Nephron progenitor cell (in vitro differentiated cells): ENCODE measurements around the gene STAT1.
A peak's percentile ranks its signal among the peaks of the same experiment; 100 is the strongest.

Experiments used
- DNase-seq: peaks from one replicate; pipeline ENCODE4 v3.0.0; 2021
- H3K27ac Mint-ChIP-seq: 2 replicates; pipeline ENCODE4 v1.8.0; 2021; ENCODE audit warnings: mild to moderate bottlenecking, moderate library complexity, mixed read lengths
- H3K27me3 Mint-ChIP-seq: 2 replicates; pipeline ENCODE4 v1.8.0; 2021; ENCODE audit warnings: mild to moderate bottlenecking, low read depth, mixed read lengths; ENCODE audit not compliant: poor library complexity
- H3K36me3 Mint-ChIP-seq: 2 replicates; pipeline ENCODE4 v1.8.0; 2021; ENCODE audit warnings: low read depth, mixed read lengths
- H3K4me1 Mint-ChIP-seq: 2 replicates; pipeline ENCODE4 v1.8.0; 2021; ENCODE audit warnings: mixed read lengths
- H3K4me3 Mint-ChIP-seq: 2 replicates; pipeline ENCODE4 v1.8.0; 2021; ENCODE audit warnings: mild to moderate bottlenecking, moderate library complexity, mixed read lengths
- H3K9me3 Mint-ChIP-seq: 2 replicates; pipeline ENCODE4 v1.8.0; 2021; ENCODE audit warnings: mild to moderate bottlenecking, moderate library complexity, mixed read lengths
- TF ChIP-seq, protein P1 (sequence below): fragments of 200-600 bp; sonication (generic); IDR thresholded peaks from 2 replicates; pipeline ENCODE4 v1.5.0; 2021; ENCODE audit warnings: antibody characterized with exemption

Gene STAT1

DNA sequence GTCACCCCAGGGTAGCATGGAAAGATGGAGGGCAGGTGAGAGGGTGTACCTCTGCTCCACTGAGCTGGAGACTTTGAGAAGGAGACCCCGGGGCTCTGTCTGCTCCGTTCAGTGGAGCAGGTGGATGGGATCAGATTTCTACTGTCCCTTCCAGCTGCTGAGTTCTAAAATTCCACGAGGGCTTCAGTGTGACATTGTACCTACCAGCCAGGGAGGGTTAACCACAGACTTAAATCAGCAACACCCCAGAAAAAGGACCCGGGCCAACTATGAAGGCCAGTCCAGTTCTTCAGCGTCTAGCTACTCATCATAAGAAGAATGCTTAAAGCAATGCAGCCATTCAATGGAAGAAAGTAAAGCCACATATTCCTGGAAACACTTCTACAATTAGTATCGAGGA is 23.8 kb downstream of the STAT1 start:
- TF ChIP-seq, protein P1, sequence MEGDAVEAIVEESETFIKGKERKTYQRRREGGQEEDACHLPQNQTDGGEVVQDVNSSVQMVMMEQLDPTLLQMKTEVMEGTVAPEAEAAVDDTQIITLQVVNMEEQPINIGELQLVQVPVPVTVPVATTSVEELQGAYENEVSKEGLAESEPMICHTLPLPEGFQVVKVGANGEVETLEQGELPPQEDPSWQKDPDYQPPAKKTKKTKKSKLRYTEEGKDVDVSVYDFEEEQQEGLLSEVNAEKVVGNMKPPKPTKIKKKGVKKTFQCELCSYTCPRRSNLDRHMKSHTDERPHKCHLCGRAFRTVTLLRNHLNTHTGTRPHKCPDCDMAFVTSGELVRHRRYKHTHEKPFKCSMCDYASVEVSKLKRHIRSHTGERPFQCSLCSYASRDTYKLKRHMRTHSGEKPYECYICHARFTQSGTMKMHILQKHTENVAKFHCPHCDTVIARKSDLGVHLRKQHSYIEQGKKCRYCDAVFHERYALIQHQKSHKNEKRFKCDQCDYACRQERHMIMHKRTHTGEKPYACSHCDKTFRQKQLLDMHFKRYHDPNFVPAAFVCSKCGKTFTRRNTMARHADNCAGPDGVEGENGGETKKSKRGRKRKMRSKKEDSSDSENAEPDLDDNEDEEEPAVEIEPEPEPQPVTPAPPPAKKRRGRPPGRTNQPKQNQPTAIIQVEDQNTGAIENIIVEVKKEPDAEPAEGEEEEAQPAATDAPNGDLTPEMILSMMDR, result no peak
- peak overlapping the region; percentile 49 for H3K27ac Mint-ChIP-seq
- no peak for DNase-seq
- H3K36me3 Mint-ChIP-seq, result peaks cover 80% of the 10 kb centered on the region
- H3K4me1 Mint-ChIP-seq, result peaks cover 7% of the 10 kb centered on the region
- no peak overlapping the region for H3K4me3 Mint-ChIP-seq
- no peaks in the 10 kb centered on the region for H3K9me3 Mint-ChIP-seq
- no peaks in the 10 kb centered on the region for H3K27me3 Mint-ChIP-seq

- Mint-ChIP-seq H3K27me3 (no peaks in the 10 kb centered on the region), H3K4me3 (no peak overlapping the region), H3K4me1 (peaks cover 7% of the 10 kb centered on the region), H3K27ac (no peak overlapping the region), H3K9me3 (no peaks in the 10 kb centered on the region), H3K36me3 (peaks cover 82% of the 10 kb centered on the region)
- DNase-seq, result no peak
- TF ChIP-seq, protein P1, result no peak
Measured at GRCh38 chr2:190988910-190989309, 25.1 kb downstream of the STAT1 start.

- H3K36me3 Mint-ChIP-seq, result peaks cover 82% of the 10 kb centered on the region
- TF ChIP-seq, protein P1, result no peak
Measured at GRCh38 chr2:190987938-190988337, 26.0 kb downstream of the STAT1 start.

GRCh38 chr2:190987116-190987515 is 26.9 kb downstream of the STAT1 start:
- peaks cover 13% of the 10 kb centered on the region for H3K4me1 Mint-ChIP-seq
- H3K27ac Mint-ChIP-seq, result no peak overlapping the region
- no peak for DNase-seq
- TF ChIP-seq, protein P1, result no peak
- peaks cover 85% of the 10 kb centered on the region for H3K36me3 Mint-ChIP-seq
- peaks cover 14% of the 10 kb centered on the region for H3K9me3 Mint-ChIP-seq
- no peak overlapping the region for H3K4me3 Mint-ChIP-seq
- no peaks in the 10 kb centered on the region for H3K27me3 Mint-ChIP-seq

More at GRCh38 chr2:190987938-190988337, 26.0 kb downstream of the STAT1 start:
- peaks cover 7% of the 10 kb centered on the region for H3K4me1 Mint-ChIP-seq
- H3K27ac Mint-ChIP-seq, result no peak overlapping the region
- H3K27me3 Mint-ChIP-seq, result no peaks in the 10 kb centered on the region
- H3K4me3 Mint-ChIP-seq, result no peak overlapping the region
- H3K9me3 Mint-ChIP-seq, result peaks cover 5% of the 10 kb centered on the region
- DNase-seq, result no peak

GRCh38 chr2:190986221-190986953 is 27.6 kb downstream of the STAT1 start:
- peaks cover 90% of the 10 kb centered on the region for H3K36me3 Mint-ChIP-seq
- no peak overlapping the region for H3K4me3 Mint-ChIP-seq
- no peak for DNase-seq
- TF ChIP-seq, protein P1, result no peak
- no peaks in the 10 kb centered on the region for H3K27me3 Mint-ChIP-seq
- peaks cover 16% of the 10 kb centered on the region for H3K9me3 Mint-ChIP-seq
- H3K4me1 Mint-ChIP-seq, result peaks cover 20% of the 10 kb centered on the region
- no peak overlapping the region for H3K27ac Mint-ChIP-seq

DNA sequence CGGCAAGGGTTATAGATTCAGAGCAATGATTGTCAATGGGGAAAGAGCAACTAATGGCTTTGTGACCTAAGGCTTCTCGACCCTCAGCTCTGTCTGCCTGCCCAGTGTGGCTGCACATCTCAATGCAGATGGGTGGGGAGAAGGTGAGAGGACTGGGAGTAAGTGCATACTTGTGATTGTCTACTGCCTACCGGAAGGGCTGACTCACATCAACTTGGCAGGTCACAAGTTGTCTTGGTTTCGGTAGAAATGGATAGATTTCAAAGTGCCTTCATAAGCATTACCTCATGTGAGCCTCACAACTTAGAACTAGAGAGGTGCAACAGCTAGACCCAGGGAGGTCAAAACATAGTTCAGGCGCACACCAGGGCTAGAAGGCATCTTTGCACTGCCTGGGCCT is 29.4 kb downstream of the STAT1 start:
- peaks cover 16% of the 10 kb centered on the region for H3K9me3 Mint-ChIP-seq
- DNase-seq, result no peak
- H3K27ac Mint-ChIP-seq, result no peak overlapping the region
- H3K36me3 Mint-ChIP-seq, result peaks cover 88% of the 10 kb centered on the region
- H3K4me1 Mint-ChIP-seq, result peaks cover 31% of the 10 kb centered on the region
- TF ChIP-seq, protein P1, result no peak
- H3K4me3 Mint-ChIP-seq, result no peak overlapping the region
- H3K27me3 Mint-ChIP-seq, result no peaks in the 10 kb centered on the region
